NCI-H1105 treated with DMSO at 0.1 percent for 48 hours (cell line): ENCODE data around the gene THSD4.

Experiments used
- DNase-seq: peaks from one replicate; lab custom pipeline; 2025; lab: John Stamatoyannopoulos, UW

Gene THSD4

GRCh38 chr15:71688509-71689094 is 573.3 kb downstream of the THSD4 start:
- no peak for DNase-seq

DNA sequence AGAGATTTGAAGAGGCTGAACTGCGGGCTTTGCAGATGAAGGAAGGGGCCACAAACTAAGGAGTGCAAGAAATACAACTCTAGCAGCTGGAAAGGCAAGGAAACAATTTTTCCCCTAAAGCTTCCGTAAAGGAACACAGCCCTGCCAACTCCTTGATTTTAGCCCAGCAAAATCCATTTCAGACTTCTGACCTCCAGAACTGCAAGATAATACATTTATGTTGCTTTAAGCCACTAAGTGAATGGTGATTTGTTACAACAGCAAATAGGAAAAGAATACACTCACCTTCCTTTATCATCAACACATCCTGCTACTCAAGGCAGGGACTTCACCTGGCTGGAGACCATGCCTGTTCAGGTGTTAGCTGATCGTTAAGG is 575.8 kb downstream of the THSD4 start:
- no peak for DNase-seq

GRCh38 chr15:71691458-71692417 is 576.5 kb downstream of the THSD4 start:
- DNase-seq = no peak

- DNase-seq = no peak
These were observed 582.0 kb downstream of the THSD4 start for GRCh38 chr15:71697236-71697635.

DNA sequence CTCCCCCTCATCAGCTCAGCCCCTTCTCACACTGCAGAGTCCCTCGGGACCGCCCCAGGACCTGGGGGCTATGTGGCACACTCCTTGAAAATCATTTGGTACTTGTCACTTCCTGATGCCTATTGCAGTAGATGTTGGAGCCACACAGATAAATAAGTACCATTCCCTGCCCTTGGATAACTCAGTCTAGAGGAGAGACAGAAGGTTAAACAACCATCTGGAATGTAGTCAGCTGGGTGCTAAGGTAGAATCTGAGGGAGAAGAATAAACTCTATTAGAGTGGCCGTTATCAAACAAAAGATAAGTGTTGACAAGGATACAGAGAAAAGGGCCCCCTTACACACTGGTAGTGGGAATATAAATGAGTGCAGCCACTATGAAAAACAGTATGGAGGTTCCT is 582.8 kb downstream of the THSD4 start:
- no peak for DNase-seq

- DNase-seq = no peak
These were observed 583.5 kb downstream of the THSD4 start for GRCh38 chr15:71698742-71699141.

DNA sequence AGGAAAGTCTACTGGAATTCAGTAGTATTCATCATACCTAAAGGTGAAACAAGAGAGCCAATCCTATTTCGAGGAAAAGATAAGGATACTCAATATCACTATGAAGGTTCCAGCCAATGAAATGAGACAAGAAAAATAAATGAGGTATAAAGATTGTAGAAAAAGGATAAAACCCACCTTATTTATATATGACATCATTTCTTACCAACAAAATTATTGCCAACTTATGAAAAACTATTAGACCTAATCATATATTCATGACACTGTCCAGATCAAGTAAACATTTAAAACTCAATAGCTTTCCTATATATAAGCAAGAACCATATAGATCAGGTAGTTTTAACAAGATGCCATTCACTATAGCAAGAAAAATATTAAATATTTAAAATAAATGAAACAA is 584.7 kb downstream of the THSD4 start:
- no peak for DNase-seq

DNA sequence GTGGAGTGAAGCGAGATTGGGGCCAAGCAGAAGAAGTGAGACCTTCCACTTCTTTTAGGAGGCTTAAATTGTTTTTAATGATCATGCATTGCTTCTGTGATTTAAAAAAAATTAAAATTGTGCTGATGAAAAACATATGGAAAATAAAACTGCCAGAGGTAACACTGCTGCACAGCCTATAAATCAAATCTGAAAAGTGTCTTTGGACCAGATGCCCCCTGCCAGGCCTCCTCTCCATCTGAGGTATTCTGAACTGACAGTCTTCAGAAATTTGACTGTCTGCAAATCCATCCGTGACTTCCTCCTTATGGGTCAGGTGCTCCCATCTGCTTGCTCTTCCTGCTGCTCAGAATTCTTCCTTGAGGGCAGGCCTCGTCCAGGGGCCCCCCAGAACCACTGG is 586.5 kb downstream of the THSD4 start:
- DNase-seq = no peak

DNA sequence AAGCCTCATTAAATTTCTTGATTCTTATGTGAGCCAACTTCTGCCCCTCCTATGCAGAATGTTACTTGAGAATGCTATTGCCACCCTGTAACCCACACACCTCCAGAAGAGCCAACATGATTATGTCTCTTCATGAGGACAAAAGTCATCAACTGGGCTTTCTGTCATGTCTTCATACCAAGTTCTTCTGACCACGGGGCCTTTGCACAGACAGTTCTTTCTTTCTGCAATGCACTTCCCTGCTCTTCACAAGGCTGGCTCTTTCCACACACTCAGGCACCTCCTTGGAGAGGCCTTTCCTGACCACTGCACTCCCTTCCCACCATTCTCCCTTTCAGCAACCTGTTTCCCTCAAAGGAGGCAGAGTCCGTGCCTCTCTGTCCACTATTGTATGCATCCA is 587.2 kb downstream of the THSD4 start:
- no peak for DNase-seq

DNA sequence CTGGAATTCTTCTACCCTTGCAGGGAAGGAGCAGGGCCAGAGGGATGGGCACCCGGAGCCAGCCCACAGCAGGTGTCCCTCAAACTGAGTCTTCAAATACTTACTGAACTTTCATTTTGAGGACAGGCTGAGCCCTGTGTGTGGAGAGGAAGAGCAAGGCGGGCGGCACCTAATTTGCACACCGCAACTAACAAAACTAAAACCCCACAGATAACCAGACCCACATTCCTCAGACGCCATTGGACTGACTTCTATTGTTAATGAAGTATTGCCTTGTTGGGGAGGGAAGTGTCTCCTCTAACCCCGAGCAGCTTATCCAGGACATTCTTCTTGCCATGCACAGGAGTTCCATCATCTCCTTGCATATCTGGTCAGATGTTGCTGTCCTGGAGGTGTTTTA is 589.9 kb downstream of the THSD4 start:
- no peak for DNase-seq

- DNase-seq = no peak
These were observed 591.4 kb downstream of the THSD4 start for GRCh38 chr15:71706461-71707229.

DNA sequence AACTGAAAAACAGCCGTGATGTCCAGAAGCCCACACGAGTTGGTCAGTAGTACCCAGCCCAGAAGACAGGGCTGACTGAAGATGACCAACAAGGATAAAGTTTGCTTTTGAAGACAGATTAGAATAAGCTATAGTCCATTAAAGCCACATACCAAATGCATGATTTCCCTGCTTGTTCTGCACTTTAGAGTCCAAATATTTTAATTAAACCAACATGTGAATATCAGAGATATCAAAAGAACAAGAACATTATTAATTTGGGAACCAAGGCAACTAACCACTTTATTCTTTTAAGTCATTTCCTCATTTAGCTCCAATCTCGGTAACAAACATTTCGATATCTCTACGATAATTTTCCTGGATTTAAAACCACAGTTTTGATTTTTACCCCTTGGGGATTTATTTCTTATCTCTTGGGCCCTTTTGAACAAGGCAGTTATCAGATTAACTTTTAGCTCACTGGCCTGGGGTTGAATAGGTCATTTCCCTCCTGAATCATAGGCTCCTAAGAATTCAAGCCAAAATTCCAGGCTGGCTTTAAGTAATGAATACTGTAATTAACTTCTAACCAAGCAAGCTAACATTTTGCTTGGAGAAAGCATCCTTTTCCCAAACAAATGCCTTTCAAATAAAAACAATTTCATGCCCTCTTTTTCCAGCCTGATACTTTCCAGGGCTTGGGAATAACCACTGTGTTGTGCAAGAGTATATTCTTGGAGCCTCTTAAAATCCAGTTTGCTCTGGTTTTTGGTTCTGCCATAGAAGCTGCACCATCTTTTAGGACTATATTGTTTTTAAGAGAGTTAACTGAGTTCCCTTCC is 592.2 kb downstream of the THSD4 start:
- no peak for DNase-seq

DNA sequence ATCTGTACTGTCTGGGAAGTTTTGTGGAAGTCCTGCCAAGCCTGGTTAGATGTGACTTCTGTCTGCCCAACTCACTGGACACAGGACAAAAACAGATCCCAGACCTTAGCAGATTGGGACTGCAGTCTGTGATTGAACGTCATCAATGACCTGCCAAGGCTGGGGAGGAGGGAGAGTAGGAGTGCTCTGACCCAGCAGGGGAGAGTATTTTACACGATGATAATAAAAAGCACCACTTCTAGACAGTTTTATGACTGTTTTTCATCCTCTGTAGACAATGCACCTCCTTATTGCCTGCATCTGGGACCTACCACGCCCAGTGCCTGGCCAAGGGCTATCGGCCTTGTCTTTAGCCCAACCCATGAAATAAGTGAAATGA is 592.8 kb downstream of the THSD4 start:
- DNase-seq = no peak

DNA sequence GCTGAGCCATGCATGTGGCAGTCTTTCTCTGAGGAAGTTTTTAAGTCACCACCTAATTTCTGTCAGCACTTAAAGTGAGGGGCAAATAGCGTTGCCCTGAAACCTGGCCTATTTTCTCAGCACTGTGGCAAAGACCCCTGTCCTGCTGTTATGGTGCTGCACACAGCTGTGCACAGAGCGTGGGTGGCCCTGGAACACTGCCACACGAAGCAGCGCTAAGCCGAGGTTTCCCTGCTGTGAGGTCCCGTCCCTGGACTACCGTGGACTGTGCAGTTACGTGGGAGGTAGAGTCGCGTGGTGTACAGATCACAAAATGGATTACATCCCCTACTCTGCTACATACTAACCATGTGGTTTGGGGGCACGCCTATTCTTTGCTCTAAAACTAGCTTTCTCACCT is 593.5 kb downstream of the THSD4 start:
- no peak for DNase-seq

DNA sequence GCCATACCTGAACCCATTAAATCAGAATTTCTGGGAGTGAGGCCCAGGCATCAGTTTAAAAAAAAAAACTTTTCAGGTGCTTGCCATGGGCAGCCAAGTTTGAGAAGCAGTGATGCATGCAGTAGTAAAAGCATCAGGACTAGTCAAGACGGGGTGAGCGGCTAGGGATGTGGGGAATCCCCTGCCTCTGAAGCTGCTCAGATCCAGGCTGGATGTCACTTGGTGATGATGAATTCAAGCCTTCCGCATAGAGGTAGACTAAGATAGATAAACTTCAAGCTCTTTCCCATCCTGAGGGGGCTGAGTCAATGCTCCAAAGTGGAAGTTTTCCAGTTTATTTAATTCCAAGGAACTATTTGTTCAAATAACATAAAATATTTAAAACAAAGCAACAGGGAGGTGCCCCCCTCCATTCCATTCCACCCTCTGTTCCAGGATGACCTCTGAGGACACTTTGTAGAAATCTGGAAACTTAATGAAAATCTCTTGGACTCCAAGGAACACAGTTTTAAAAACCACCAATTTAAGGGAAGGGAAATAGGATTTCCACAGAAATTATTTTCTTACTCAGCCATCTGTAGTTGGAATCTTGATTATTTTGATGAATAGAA is 594.6 kb downstream of the THSD4 start:
- no peak for DNase-seq

- DNase-seq = no peak
These were observed 596.9 kb downstream of the THSD4 start for GRCh38 chr15:71712182-71712581.

DNA sequence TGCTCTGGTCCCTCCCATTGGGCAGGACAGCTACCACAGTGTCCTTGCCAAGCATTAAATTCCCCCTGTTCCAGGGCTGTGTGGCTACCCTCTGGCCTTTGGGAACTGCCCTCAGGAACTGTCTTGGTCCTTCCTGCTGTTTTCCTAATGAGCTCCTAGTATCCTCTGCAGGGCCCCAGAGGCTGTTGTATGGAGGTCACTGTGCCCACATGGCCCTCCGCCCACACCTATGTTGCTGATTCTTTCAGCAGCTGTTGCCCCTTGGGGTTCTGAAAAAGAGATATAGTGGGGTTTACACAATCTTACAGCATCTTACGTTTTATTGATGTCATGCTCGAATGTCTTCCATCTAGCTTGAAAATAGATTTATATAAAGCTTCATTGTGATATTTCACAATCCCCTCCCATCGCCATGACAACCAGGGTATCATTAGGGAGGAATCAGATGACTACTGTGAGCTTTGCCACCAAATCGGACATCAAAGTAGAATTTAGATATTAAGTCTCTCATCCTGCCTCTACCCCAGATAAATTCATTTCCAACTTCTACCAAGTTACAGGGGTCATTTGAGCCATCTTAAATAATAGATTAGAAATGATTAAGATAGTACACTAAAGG is 598.0 kb downstream of the THSD4 start:
- DNase-seq = no peak

DNA sequence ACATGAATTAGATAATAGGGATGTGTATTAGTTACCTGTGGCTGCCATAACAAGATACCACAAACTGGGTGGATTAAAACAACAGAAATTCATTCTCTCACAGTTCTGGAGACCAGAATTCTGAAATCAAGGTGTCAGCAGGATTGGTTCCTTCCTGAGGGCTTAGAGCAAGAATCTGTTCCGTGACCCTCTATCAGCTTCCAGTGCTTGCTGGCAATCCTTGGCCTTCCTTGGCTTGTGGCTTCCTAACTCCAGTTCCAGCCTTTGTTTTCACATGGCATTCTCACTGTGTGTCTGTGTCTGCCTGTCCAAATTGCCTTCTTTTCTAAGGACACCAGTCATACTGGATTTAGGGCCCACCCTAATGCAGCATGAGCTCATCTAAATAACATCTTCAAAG is 600.6 kb downstream of the THSD4 start:
- DNase-seq = no peak

DNA sequence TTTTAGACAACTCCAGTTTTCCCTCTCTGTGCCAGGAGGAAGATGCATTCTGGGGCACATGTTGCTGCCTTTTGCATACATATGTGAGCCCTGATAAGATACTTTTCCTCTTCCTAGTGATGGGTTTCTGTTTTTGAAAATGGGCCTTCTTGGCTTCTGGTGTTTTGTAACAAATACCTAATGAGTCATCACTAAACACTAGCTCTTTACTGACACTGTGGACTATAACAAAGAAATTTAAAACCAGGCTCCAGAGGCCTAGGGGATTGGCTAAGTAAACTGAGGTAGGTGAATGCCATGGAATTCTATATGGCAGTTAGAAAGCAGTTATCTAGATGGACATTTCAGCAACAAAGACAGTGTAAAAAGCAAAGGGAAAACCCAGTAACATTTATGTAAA is 601.7 kb downstream of the THSD4 start:
- no peak for DNase-seq

DNA sequence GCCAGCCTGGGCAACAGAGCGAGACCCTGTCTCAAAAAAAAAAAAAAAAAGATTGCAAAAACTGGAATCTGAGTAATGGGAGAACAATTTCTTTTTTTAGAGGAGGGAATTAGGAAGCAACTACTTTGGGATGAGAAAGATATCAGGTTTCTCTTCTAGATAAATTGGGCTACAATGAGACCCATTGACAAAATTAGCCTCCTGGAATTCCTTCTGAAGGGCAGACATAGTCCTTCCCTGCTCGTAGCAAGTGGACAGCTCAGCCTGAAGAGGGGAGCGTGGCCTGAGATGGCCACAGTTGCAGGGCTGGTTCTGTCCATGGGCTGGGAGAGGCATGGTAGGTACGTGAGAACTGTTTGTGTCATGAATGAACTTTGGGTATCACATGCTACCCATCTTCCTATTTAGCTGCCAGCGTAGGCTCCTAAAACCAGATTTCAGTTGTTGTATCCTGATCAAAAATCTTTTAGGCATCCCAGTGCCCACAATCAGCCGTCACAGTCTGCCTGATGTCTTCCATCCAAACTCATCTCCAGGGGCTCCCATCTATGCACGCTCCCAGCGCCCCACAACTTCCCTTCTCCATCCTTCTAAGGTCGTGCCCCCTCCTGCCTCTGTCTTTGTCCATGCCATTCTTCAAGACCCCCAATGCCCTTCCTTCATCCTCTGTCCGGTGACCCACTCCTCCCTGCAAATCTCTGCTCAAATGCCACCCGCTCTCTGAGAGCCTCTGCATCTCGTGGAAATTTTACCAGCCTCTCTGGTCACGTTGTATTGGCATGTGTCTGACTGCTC is 603.0 kb downstream of the THSD4 start:
- DNase-seq = no peak
